Fibroblast of pulmonary artery (primary cell): Measurements from ENCODE around the gene WDR26.
A peak's percentile ranks its signal among the peaks of the same experiment; 100 is the strongest.

Experiments used
- DNase-seq: peaks from one replicate; pipeline ENCODE4 v3.0.0-alpha.2; 2010; ENCODE audit warnings: low read depth
- H3K4me3 ChIP-seq: replicated peaks from 2 replicates; pipeline ENCODE4 v1.5.1; 2011; ENCODE audit warnings: low read depth, mild to moderate bottlenecking, control low read depth, low read length, moderate library complexity
- TF ChIP-seq, protein P1 (sequence below): IDR thresholded peaks from 2 replicates; pipeline ENCODE4 v1.5.1; 2011; ENCODE audit warnings: mild to moderate bottlenecking, control low read depth, low read length, inconsistent platforms; ENCODE audit errors: missing control alignments

The WDR26 gene

GRCh38 chr1:224433701-224434672 lies 610 bp downstream of the WDR26 start:
- TF ChIP-seq, protein P1, sequence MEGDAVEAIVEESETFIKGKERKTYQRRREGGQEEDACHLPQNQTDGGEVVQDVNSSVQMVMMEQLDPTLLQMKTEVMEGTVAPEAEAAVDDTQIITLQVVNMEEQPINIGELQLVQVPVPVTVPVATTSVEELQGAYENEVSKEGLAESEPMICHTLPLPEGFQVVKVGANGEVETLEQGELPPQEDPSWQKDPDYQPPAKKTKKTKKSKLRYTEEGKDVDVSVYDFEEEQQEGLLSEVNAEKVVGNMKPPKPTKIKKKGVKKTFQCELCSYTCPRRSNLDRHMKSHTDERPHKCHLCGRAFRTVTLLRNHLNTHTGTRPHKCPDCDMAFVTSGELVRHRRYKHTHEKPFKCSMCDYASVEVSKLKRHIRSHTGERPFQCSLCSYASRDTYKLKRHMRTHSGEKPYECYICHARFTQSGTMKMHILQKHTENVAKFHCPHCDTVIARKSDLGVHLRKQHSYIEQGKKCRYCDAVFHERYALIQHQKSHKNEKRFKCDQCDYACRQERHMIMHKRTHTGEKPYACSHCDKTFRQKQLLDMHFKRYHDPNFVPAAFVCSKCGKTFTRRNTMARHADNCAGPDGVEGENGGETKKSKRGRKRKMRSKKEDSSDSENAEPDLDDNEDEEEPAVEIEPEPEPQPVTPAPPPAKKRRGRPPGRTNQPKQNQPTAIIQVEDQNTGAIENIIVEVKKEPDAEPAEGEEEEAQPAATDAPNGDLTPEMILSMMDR = no peak
- DNase-seq = peak; percentile 10

DNA sequence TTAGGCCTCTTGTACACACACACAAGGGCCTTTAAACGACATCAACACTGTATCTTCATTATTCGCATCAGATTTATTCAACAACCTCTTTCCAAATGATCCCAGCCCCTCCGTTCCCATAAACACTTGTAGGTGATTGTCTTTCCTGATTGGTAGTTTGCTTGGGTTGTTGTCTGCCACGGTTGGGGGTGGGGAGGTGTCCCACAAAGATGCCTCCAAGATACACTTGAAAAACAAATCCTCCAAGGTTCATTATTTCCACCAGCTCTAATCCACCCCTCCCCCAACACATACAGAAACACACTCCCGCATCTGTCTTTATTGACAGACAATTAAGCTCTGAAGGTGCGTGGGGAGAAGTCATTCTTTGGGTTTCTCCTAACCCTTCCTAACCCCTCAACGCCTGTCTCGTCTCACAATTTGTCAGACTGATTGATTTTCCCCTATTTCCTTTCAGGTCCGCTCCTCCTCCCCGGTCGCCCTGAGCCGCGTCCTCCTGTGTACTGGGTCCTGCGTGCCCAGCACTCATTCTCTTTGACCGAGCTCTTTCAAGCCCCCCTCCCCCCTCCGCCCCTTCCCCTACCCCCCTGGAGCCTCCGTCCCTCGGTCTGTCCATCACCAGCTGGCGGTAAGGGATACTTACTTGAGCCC lies 1.4 kb downstream of the WDR26 start:
- TF ChIP-seq, protein P1 = no peak
- peak overlapping the region; percentile 89 for H3K4me3 ChIP-seq
- DNase-seq = peak; percentile 18

More at GRCh38 chr1:224433701-224434672, 610 bp downstream of the WDR26 start:
- peak overlapping the region; percentile 89 for H3K4me3 ChIP-seq

- peak; percentile 34 for DNase-seq
- TF ChIP-seq, protein P1 = no peak
- peak overlapping the region; percentile 89 for H3K4me3 ChIP-seq
Measured at GRCh38 chr1:224432672-224433040, 1.9 kb downstream of the WDR26 start.

- peak overlapping the region; percentile 89 for H3K4me3 ChIP-seq
- TF ChIP-seq, protein P1 = no peak
- DNase-seq = peak; percentile 26
Measured at GRCh38 chr1:224432146-224432545, 2.5 kb downstream of the WDR26 start.

DNA sequence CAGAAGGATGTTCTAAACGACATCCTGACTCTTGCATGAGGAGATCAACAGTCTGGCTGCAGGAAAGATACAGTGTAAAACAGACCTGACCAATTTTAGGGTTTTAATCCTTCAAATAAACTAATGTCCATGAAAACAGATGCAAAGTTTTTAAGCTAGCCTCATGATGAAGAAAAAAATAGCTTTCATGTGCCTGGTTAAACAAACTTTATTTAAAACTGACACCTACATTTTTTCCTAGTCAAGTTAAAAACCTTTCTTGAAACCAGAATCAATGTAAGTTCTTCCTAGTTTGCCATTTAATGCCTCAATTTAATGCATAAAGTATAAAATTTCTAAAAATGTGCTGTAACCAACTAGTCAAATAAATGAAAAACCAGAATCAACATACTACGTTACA lies 2.9 kb downstream of the WDR26 start:
- TF ChIP-seq, protein P1 = no peak
- no peak for DNase-seq
- H3K4me3 ChIP-seq = peak overlapping the region; percentile 89

GRCh38 chr1:224430511-224431113 lies 4.0 kb downstream of the WDR26 start:
- H3K4me3 ChIP-seq = peak overlapping the region; percentile 89
- peak; percentile 75 for DNase-seq
- TF ChIP-seq, protein P1 = no peak
